ENCODE results near the gene CDT1.

CDT1 gene

DNA sequence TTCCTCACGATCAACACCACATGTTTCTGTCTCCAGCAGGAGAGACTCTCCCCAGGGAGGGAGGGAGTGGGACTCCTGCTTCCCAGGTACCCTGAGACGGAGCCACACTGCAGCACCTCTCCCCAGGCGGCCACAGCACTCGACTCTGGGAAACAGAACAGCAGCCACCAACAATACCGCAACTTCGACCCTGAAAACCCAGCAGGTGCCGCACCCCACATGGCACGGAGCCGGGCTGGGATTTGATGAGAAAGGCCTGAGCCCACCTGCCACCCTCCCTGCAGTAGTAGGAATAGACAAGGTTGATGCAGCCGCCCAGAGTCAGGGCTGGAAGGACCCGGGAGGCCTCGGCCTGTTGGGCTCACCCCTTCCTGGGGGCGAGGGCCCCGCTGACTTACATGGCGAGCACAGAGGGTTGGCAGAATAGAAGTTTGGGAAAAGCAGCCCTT lies 38.7 kb downstream of the CDT1 start:
- no peak overlapping the region for H3K4me3 ChIP-seq (ENCODE audit: low read depth, low read length)
- DNase-seq (ENCODE audit: low read depth), result no peak
- TF ChIP-seq, protein P1, sequence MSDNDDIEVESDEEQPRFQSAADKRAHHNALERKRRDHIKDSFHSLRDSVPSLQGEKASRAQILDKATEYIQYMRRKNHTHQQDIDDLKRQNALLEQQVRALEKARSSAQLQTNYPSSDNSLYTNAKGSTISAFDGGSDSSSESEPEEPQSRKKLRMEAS (IDR thresholded peaks at IDR 0.05; ENCODE audit: low read depth, low read length), result no peak
- TF ChIP-seq POLR2A (IDR thresholded peaks at IDR 0.05; ENCODE audit: extremely low read depth, insufficient read length) (no peak), MYC (IDR thresholded peaks at IDR 0.05; ENCODE audit: low read depth, low read length) (no peak)
- TF ChIP-seq, protein P2, sequence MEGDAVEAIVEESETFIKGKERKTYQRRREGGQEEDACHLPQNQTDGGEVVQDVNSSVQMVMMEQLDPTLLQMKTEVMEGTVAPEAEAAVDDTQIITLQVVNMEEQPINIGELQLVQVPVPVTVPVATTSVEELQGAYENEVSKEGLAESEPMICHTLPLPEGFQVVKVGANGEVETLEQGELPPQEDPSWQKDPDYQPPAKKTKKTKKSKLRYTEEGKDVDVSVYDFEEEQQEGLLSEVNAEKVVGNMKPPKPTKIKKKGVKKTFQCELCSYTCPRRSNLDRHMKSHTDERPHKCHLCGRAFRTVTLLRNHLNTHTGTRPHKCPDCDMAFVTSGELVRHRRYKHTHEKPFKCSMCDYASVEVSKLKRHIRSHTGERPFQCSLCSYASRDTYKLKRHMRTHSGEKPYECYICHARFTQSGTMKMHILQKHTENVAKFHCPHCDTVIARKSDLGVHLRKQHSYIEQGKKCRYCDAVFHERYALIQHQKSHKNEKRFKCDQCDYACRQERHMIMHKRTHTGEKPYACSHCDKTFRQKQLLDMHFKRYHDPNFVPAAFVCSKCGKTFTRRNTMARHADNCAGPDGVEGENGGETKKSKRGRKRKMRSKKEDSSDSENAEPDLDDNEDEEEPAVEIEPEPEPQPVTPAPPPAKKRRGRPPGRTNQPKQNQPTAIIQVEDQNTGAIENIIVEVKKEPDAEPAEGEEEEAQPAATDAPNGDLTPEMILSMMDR (IDR thresholded peaks at IDR 0.05; ENCODE audit: low read depth, low read length), result no peak

DNA sequence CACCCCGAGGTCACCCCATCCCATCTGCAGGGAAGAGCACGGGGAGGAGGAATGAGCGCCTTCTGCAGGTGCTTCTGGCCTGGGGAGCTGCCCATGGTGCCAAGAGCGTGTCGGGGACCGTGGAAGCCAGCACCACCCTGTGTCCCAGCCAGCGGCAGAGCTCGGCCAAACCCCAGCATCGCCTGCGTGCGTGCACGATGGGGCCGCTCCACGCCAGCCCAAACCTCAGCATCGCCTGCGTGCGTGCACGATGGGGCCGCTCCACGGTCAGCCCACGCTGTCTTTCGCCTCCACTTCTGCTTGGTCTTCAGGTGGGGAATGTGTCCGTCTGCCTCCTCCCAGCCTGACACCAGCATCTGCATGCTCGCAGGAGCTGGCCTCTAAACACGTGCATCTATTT lies 39.2 kb downstream of the CDT1 start:
- TF ChIP-seq, protein P1 (IDR thresholded peaks at IDR 0.05; ENCODE audit: low read depth, low read length), result no peak
- TF ChIP-seq POLR2A (IDR thresholded peaks at IDR 0.05; ENCODE audit: extremely low read depth, insufficient read length) (no peak), MYC (IDR thresholded peaks at IDR 0.05; ENCODE audit: low read depth, low read length) (no peak)
- TF ChIP-seq, protein P2 (IDR thresholded peaks at IDR 0.05; ENCODE audit: low read depth, low read length), result no peak
- no peak overlapping the region for H3K4me3 ChIP-seq (ENCODE audit: low read depth, low read length)
- DNase-seq (ENCODE audit: low read depth), result no peak

DNA sequence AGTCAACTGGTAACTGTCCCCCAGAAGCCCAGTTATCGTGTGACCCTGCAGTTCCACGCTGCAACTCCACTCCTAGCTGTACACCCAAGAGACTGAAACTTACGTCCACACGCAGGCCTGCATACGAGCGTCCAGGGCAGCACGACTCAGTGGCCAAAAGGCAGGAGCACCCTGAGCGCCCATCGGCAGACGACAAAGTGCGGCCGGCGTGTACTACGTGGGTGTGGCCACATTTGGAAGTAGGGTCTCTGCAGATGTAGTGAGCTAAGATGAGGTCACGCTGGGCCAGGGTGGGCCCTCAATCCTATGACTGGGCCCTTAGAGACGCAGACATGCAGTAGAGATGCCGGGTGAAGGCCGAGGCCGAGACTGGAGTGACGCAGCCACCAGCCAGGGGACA lies 39.7 kb downstream of the CDT1 start:
- H3K4me3 ChIP-seq (ENCODE audit: low read depth, low read length), result no peak overlapping the region
- no peak for DNase-seq (ENCODE audit: low read depth)
- TF ChIP-seq, protein P1 (IDR thresholded peaks at IDR 0.05; ENCODE audit: low read depth, low read length), result no peak

DNA sequence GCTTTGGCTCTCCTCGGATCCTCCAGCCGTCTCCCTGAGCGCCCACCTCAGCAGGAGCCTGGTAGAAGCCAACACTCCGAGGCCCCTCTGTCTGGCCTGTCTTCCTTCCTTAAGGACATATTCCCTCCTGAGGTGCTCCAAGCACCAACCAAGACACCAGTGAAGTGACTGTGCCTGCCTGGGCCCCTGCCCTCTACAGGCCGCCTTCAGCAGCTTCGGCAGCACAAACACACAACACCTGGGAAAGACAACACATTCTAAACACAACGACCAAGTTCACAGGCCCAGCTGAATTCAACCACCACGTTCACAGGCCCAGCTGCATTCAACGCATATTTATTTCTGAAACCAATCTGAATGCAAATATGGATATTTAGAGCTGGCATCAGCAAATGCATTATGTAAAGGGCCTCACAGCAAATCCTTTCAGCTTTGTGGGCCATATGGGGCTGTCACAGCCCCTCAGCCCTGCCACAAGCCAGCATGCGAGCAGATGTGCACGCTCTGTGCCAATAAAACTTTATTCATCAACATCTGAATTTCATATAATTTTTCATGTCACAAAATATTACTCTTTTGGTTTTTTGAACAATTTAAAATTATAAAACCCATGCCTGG lies 40.9 kb downstream of the CDT1 start:
- peak; percentile 49 for DNase-seq (ENCODE audit: low read depth)
- TF ChIP-seq, protein P1 (IDR thresholded peaks at IDR 0.05; ENCODE audit: low read depth, low read length), result no peak
- TF ChIP-seq, protein P2 (IDR thresholded peaks at IDR 0.05; ENCODE audit: low read depth, low read length), result peak; percentile 34
- no peak overlapping the region for H3K4me3 ChIP-seq (ENCODE audit: low read depth, low read length)

DNA sequence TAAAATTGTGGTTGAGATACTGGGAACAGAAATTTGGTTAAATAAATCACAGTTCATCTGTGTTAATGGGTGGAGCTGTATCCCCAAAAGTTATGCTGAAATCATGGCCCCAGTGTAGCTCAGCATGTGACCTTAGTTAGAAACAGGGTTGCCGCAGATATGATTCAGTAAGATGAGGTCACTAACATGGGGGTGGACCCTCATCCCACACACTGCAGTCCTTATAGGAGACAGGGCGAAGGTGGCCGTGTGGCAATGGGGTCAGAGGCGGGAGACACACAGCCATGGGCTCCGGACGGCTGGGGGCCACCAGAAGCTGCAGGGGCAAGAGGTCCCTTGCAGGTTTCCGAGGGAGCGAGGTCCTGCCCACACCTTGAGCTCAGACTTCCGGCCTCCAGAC lies 42.5 kb downstream of the CDT1 start:
- TF ChIP-seq MYC (IDR thresholded peaks at IDR 0.05; ENCODE audit: low read depth, low read length) (no peak), POLR2A (IDR thresholded peaks at IDR 0.05; ENCODE audit: extremely low read depth, insufficient read length) (no peak)
- TF ChIP-seq, protein P2 (IDR thresholded peaks at IDR 0.05; ENCODE audit: low read depth, low read length), result no peak
- TF ChIP-seq, protein P1 (IDR thresholded peaks at IDR 0.05; ENCODE audit: low read depth, low read length), result no peak
- no peak for DNase-seq (ENCODE audit: low read depth)
- H3K4me3 ChIP-seq (ENCODE audit: low read depth, low read length), result no peak overlapping the region

DNA sequence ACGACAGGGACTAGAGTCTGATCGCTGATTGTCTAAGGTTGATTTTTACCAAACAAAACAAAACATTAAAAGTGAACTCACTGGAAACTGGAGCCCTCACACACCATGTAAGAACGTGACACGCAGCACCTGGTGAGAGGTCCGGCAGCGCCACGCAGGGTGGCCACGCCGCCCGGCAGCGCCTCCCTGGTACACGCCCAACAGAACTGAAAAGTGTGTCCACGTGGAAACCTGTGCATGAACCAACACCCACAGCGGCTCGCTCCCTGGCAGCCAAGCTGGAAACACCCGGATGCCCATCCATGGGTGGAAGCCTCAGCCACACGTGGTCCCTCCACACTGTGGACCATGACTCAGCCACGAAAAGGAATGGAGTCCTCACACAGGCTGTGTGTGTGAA lies 44.1 kb downstream of the CDT1 start:
- TF ChIP-seq, protein P2 (IDR thresholded peaks at IDR 0.05; ENCODE audit: low read depth, low read length), result no peak
- DNase-seq (ENCODE audit: low read depth), result no peak

More for the DNA sequence above, 44.1 kb downstream of the CDT1 start:
- H3K4me3 ChIP-seq (ENCODE audit: low read depth, low read length), result no peak overlapping the region
